Nephron progenitor cell (in vitro differentiated cells): ENCODE measurements around the gene ERCC6L.

Experiments used
- DNase-seq: peaks from one replicate; pipeline ENCODE4 v3.0.0; 2021
- H3K27ac Mint-ChIP-seq: 2 replicates; pipeline ENCODE4 v1.8.0; 2021; ENCODE audit warnings: mild to moderate bottlenecking, moderate library complexity, mixed read lengths
- H3K27me3 Mint-ChIP-seq: 2 replicates; pipeline ENCODE4 v1.8.0; 2021; ENCODE audit warnings: mild to moderate bottlenecking, low read depth, mixed read lengths; ENCODE audit not compliant: poor library complexity
- H3K36me3 Mint-ChIP-seq: 2 replicates; pipeline ENCODE4 v1.8.0; 2021; ENCODE audit warnings: low read depth, mixed read lengths
- H3K4me1 Mint-ChIP-seq: 2 replicates; pipeline ENCODE4 v1.8.0; 2021; ENCODE audit warnings: mixed read lengths
- H3K4me3 Mint-ChIP-seq: 2 replicates; pipeline ENCODE4 v1.8.0; 2021; ENCODE audit warnings: mild to moderate bottlenecking, moderate library complexity, mixed read lengths
- H3K9me3 Mint-ChIP-seq: 2 replicates; pipeline ENCODE4 v1.8.0; 2021; ENCODE audit warnings: mild to moderate bottlenecking, moderate library complexity, mixed read lengths
- CTCF ChIP-seq: fragments of 200-600 bp; sonication (generic); IDR thresholded peaks from 2 replicates; pipeline ENCODE4 v1.5.0; 2021; ENCODE audit warnings: antibody characterized with exemption

Gene ERCC6L

GRCh38 chrX:72216973-72217372 lies 21.9 kb downstream of the ERCC6L start:
- Mint-ChIP-seq H3K27me3 (peaks cover 3% of the 10 kb centered on the region), H3K36me3 (peaks cover 63% of the 10 kb centered on the region), H3K27ac (no peak overlapping the region), H3K4me3 (no peak overlapping the region), H3K4me1 (no peaks in the 10 kb centered on the region), H3K9me3 (peaks cover 74% of the 10 kb centered on the region)
- no peak for DNase-seq
- no peak for TF ChIP-seq CTCF

GRCh38 chrX:72208126-72208800 lies 30.6 kb downstream of the ERCC6L start:
- H3K27me3 Mint-ChIP-seq: no peaks in the 10 kb centered on the region
- peaks cover 80% of the 10 kb centered on the region for H3K36me3 Mint-ChIP-seq
- no peak for TF ChIP-seq CTCF
- H3K9me3 Mint-ChIP-seq: peaks cover 69% of the 10 kb centered on the region
- H3K27ac Mint-ChIP-seq: no peak overlapping the region
- no peaks in the 10 kb centered on the region for H3K4me1 Mint-ChIP-seq
- no peak overlapping the region for H3K4me3 Mint-ChIP-seq
- no peak for DNase-seq

GRCh38 chrX:72207366-72207765 lies 31.5 kb downstream of the ERCC6L start:
- Mint-ChIP-seq H3K9me3 (peaks cover 64% of the 10 kb centered on the region), H3K4me1 (no peaks in the 10 kb centered on the region), H3K4me3 (no peak overlapping the region), H3K27ac (no peak overlapping the region), H3K36me3 (peaks cover 73% of the 10 kb centered on the region), H3K27me3 (no peaks in the 10 kb centered on the region)
- no peak for DNase-seq
- no peak for TF ChIP-seq CTCF

GRCh38 chrX:72205706-72206105 lies 33.1 kb downstream of the ERCC6L start:
- no peak for TF ChIP-seq CTCF
- peaks cover 55% of the 10 kb centered on the region for H3K9me3 Mint-ChIP-seq
- DNase-seq: no peak
- H3K4me3 Mint-ChIP-seq: no peak overlapping the region
- H3K27ac Mint-ChIP-seq: peak overlapping the region; percentile 33
- H3K4me1 Mint-ChIP-seq: no peaks in the 10 kb centered on the region
- H3K36me3 Mint-ChIP-seq: peaks cover 61% of the 10 kb centered on the region
- H3K27me3 Mint-ChIP-seq: no peaks in the 10 kb centered on the region

- Mint-ChIP-seq H3K4me3 (no peak overlapping the region), H3K4me1 (no peaks in the 10 kb centered on the region), H3K27me3 (no peaks in the 10 kb centered on the region), H3K9me3 (peaks cover 45% of the 10 kb centered on the region), H3K36me3 (peaks cover 48% of the 10 kb centered on the region), H3K27ac (peak overlapping the region; percentile 25)
- no peak for TF ChIP-seq CTCF
- no peak for DNase-seq
Measured at GRCh38 chrX:72203421-72203820, 35.4 kb downstream of the ERCC6L start.

GRCh38 chrX:72202792-72203401 lies 35.9 kb downstream of the ERCC6L start:
- Mint-ChIP-seq H3K4me3 (no peak overlapping the region), H3K36me3 (peaks cover 48% of the 10 kb centered on the region), H3K27me3 (no peaks in the 10 kb centered on the region), H3K27ac (peak overlapping the region; percentile 25), H3K4me1 (no peaks in the 10 kb centered on the region), H3K9me3 (peaks cover 43% of the 10 kb centered on the region)
- DNase-seq: no peak
- TF ChIP-seq CTCF: no peak
